Astrocyte of the spinal cord (primary cell): ENCODE measurements around the gene SNRNP25.
"Not testable (repeated sequence)": the region's sequence is repeated elsewhere in the genome, so short reads cannot be mapped to it uniquely, and the experiment has no call there.

Source experiments
- DNase-seq: peaks from one replicate; pipeline ENCODE4 v3.0.0; 2011; ENCODE audit warnings: low read depth, low spot score
- H3K4me3 ChIP-seq: 2 replicates; pipeline ENCODE4 v1.5.1; 2011; ENCODE audit warnings: low read depth, mild to moderate bottlenecking, low read length, moderate library complexity
- CTCF ChIP-seq: IDR thresholded peaks from 2 replicates; pipeline ENCODE4 v1.5.1; 2012; ENCODE audit warnings: low read depth, mild to moderate bottlenecking, low read length, inconsistent platforms
- in situ Hi-C: cut with HindIII; loops from 2 replicates; pipeline ENCODE4 v1.10.0; 2017; ENCODE audit warnings: low sequenced_read_pairs

The SNRNP25 gene

GRCh38 chr16:33877-34647, 19.6 kb upstream of the SNRNP25 start:
- TF ChIP-seq CTCF = no peak
- in situ Hi-C loops = no loop called here
- no peak overlapping the region for H3K4me3 ChIP-seq
- DNase-seq = no peak

DNA sequence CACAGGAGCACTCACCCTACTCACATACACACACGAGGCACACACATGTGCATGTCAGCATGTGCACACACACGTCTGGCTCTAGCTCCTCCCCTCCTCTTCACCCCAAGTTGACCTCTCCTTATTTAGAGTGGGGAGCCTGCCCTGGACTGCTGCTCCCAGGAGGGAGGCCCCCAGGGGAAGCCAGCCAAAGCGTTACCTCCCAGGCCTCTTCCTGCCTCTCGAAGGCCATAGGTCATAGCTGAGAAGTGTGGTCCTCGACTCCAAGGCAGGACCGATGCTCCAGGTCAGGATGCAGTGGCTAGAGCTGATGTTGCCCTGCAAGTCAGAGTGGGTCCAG, 19.0 kb upstream of the SNRNP25 start:
- no peak for DNase-seq
- no peak for TF ChIP-seq CTCF
- in situ Hi-C loops = no loop called here
- H3K4me3 ChIP-seq = no peak overlapping the region

GRCh38 chr16:35011-35677, 18.5 kb upstream of the SNRNP25 start:
- no peak for DNase-seq
- TF ChIP-seq CTCF = no peak
- in situ Hi-C loops = no loop called here
- H3K4me3 ChIP-seq = no peak overlapping the region

GRCh38 chr16:35678-36305, 17.8 kb upstream of the SNRNP25 start:
- no peak overlapping the region for H3K4me3 ChIP-seq
- in situ Hi-C loops = no loop called here
- no peak for DNase-seq
- no peak for TF ChIP-seq CTCF

GRCh38 chr16:36336-36984, 17.2 kb upstream of the SNRNP25 start:
- in situ Hi-C loops = no loop called here
- no peak overlapping the region for H3K4me3 ChIP-seq
- TF ChIP-seq CTCF = no peak
- DNase-seq = no peak

DNA sequence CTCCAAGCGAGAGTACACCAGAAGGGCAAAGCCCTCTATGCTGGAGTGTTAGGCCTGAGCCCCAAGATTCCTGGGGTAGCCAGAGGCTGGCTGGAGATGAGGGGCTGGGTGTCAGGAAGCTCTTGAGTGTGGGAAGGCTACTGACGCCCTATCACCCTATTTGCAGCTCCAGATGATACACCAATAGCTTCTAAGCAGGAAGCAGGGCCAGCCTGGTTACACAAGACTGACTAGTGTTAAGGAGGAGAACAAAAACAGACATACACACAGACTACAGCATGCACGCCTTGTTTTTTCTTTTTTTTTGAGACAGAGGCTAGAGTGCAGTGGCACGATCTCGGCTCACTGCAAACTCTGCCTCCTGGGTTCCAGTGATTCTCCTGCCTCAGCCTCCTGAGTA, 16.1 kb upstream of the SNRNP25 start:
- in situ Hi-C loops = no loop called here
- no peak for DNase-seq
- no peak overlapping the region for H3K4me3 ChIP-seq
- TF ChIP-seq CTCF = no peak

- H3K4me3 ChIP-seq, DNase-seq, in situ Hi-C loops: not testable (repeated sequence)
These were observed 15.4 kb upstream of the SNRNP25 start for GRCh38 chr16:38206-38605.
